Stimulated activated CD4-positive, alpha-beta T cell treated with anti-CD3 and anti-CD28 coated beads, Interleukin-4, amount 100 ng/mL, for 24 hours (primary cell): ENCODE measurements around the gene NR1H2.

ENCODE experiments used
- DNase-seq: peaks from one replicate; pipeline ENCODE4 v3.0.0-alpha.2; 2020

Gene NR1H2

DNA sequence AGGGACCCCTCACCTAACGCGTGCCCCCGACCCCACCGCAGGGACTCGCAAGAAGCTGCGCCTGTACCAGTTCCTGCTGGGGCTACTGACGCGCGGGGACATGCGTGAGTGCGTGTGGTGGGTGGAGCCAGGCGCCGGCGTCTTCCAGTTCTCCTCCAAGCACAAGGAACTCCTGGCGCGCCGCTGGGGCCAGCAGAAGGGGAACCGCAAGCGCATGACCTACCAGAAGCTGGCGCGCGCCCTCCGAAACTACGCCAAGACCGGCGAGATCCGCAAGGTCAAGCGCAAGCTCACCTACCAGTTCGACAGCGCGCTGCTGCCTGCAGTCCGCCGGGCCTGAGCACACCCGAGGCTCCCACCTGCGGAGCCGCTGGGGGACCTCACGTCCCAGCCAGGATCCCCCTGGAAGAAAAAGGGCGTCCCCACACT lies 51.8 kb downstream of the NR1H2 start:
- DNase-seq: peak; percentile 42

DNA sequence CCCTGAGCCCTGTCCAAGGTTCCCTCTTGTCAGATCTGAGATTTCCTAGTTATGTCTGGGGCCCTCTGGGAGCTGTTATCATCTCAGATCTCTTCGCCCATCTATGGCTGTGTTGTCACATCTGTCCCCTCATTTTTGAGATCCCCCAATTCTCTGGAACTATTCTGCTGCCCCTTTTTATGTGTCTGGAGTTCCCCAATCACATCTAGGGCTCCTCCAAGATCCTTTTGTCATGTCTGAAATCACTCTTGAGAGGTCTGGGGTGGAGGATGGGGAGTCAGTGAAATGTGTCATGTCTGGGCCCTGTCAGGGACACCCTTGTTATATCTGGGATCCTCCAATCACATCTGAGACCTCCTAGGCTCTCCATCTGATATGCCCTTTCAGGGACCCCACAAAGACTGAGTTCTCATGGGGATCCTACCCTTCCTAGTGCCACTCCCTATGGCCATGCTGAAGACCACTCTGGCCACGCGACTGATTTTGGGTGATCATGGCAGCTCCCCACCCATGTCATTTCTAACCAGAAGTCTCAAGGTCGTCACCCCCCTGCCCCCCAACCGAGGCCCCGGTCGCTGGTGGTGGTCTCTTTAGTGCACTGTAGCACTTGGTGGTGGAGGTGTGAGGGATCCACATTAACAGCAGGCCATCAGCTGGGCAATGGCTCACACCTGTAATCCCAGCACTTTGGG lies 52.7 kb downstream of the NR1H2 start:
- DNase-seq: no peak

DNA sequence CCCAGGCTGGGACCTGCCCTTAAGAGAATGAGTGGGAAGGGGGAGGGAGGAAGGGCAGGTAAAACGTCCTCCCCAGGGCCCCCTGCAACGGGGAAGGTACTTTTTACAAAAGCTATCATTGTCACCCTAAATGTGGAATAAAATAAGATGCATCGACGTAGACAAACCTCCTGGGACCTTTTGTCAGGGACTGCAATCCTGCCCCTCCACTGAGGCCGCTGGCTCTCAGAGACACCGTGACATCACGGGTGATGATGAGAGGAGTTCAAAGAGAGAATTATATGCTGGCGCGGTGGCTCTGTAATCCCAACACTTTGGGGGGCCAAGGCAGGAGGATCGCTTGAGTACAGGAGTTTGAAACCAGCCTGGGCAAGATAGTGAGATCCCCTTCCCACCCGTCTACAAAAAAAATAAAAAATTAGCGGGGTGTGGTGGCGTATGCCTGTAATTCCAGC lies 54.7 kb downstream of the NR1H2 start:
- no peak for DNase-seq

DNA sequence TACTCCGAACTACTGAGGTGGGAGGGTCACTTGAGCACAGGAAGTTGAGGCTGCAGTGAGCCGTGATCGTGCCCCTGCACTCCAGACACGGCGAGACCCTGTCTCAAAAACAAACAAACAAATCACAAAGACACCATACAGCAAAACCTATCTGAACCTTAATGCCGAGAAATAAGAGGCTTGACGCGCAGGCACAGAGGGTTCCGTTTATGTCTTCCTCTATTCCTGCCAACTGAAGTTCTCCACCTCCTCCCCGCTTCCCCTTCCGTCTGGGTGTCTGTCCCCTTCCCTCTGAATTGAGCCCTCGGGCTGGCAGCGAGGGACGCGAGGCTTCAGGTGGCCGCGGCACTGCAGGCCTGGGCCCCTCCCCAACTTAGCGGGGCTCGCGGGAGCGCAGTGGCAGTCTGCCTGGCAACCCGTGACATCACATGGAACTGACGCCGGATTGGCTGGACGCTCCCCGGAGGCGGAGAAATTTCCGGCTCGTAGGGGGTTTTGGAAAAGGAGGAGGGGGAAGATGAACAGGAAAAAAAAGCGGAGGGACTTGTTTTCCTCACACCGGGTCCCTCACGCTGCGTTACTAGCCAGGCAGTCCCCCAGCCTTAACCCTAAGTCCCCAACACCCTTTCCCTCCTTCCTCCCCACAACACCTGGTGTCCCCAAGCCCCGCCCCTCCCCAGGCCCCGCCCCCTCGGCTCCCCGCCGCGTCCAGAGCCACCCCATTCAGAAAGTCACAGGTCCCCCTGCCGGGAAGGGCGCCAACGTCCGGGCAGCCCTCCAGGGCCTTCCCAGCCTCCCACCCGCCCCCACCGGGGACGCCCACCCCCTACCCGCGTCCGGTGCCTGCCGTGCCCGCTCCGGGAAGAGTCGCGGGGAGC lies 55.3 kb downstream of the NR1H2 start:
- DNase-seq: peak; percentile 88

DNA sequence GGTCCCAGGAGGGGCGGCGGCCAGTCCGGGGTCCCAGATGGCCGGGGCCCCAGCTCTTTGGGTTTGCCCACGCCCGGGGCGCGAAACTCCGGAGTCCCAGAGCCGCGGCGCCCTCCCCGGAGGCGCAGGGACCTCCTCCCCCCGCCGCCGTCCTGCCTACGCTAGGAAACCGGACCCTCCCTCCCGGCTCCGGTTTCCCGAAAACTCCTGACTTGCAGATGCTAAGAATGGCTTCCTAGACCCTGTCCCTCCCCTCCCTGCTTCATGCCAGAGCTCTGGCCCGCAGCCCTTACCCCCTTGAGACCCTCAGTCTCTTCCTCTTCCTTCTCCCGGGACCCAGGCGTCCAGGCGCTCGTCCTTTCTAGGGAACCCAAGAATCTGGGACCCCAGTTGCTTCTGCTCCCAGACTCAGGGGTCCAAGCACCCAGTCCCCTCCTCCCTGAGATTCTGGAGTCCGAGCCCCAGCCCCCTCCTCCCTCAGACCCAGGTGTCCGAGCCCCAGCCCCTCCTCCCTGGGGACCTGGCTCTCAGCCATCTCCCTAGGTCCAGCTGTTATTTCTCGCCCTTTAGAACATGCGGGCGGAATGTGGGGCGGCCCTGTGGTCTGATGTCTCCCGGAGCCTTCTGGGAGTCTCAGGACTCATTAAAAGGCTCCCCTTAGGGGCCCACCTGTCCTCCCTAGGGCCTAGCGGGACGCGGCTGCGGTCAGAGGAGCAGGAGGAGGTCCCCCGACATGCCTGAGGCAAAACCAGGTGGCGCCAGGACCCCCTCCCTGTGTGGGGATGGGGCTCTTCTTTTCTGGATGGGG lies 56.2 kb downstream of the NR1H2 start, which contains the start of gene MYBPC2:
MYBPC2 (plus strand) TSS at position 672 of the 808 bp plus-strand sequence; CDS start at position 734, 62 bp downstream.
- DNase-seq: no peak
